H1 (cell line): ENCODE results near the gene LHPP. TPM values are rescaled to one million over a fixed set of nuclear protein-coding genes. Genes with fewer than 3 reads are reported as not detected.

Experiments used
- CTCF ChIA-PET: fragments of 300-600 bp; sonication (Branson Sonifier 250); formaldehyde crosslinking; loops from one replicate; lab custom pipeline; 2021; ENCODE audit not compliant: partially characterized antibody; lab: Charles Lee
- POLR2A ChIA-PET: fragments of 300-600 bp; sonication (Branson Sonifier 250); formaldehyde crosslinking; loops from one replicate; lab custom pipeline; 2021; ENCODE audit warnings: inconsistent platforms; ENCODE audit not compliant: partially characterized antibody; lab: Charles Lee
- DNase-seq, 2 experiments: peaks; one replicate each; pipeline versions ENCODE4 v3.0.0 to v3.0.0-alpha.2; 2010 to 2022; ENCODE audit warnings: low spot score in 2 of 2, low read depth in 1 of 2, mixed read lengths in 1 of 2
- FAIRE-seq: peaks from 2 replicates; lab custom pipeline; 2011; peaks lifted over from hg19 to GRCh38; lab: Jason Lieb, UNC
- H2AFZ ChIP-seq: 2 replicates; pipeline ENCODE4 v1.8.1; 2012; ENCODE audit warnings: low read length, inconsistent platforms
- H2AK5ac ChIP-seq: 2 replicates; pipeline ENCODE4 v1.6.1; 2013; ENCODE audit warnings: low read depth, low read length
- H2BK120ac ChIP-seq: replicated peaks from 2 replicates; pipeline ENCODE3; 2013; ENCODE audit warnings: low read depth, low read length, inconsistent platforms
- H2BK12ac ChIP-seq: 2 replicates; pipeline ENCODE4 v1.6.1; 2013; ENCODE audit warnings: low read depth, low read length
- H2BK15ac ChIP-seq: 2 replicates; pipeline ENCODE4 v1.6.1; 2013; ENCODE audit warnings: low read length
- H2BK20ac ChIP-seq: 2 replicates; pipeline ENCODE4 v1.6.1; 2013; ENCODE audit warnings: low read length
- H2BK5ac ChIP-seq: 2 replicates; pipeline ENCODE4 v1.6.1; 2013; ENCODE audit warnings: low read depth, low read length
- H3K14ac ChIP-seq: 2 replicates; pipeline ENCODE4 v1.6.1; 2013; ENCODE audit warnings: inconsistent platforms; ENCODE audit not compliant: insufficient read length
- H3K18ac ChIP-seq: 2 replicates; pipeline ENCODE4 v1.6.1; 2013; ENCODE audit warnings: low read length; ENCODE audit errors: extremely low read depth
- H3K23ac ChIP-seq: 2 replicates; pipeline ENCODE4 v1.6.1; 2013; ENCODE audit warnings: inconsistent platforms; ENCODE audit not compliant: insufficient read length
- H3K23me2 ChIP-seq: 2 replicates; pipeline ENCODE4 v1.6.1; 2013; ENCODE audit warnings: low read depth, low read length
- H3K27ac ChIP-seq: 2 replicates; pipeline ENCODE4 v1.6.1; 2011; ENCODE audit warnings: low read depth, low read length, inconsistent platforms
- H3K27me3 ChIP-seq, 4 experiments: replicated peaks in 1 of 4; 1 replicate in 1 of 4; 2 replicates in 3 of 4; pipeline versions ENCODE4 v1.6.1 to v1.8.1; 2011 to 2013; ENCODE audit warnings: low read length in 3 of 4, mild to moderate bottlenecking in 3 of 4, inconsistent platforms in 2 of 4, mixed read lengths in 2 of 4, moderate library complexity in 1 of 4; ENCODE audit not compliant: control insufficient read depth in 3 of 4, insufficient read depth in 3 of 4; ENCODE audit errors: extremely low read depth in 1 of 4
- H3K36me3 ChIP-seq, 4 experiments: 2 replicates each; pipeline versions ENCODE4 v1.6.1 to v1.8.1; 2011 to 2013; ENCODE audit warnings: mild to moderate bottlenecking in 4 of 4, low read length in 3 of 4, moderate library complexity in 2 of 4, control low read depth in 1 of 4, inconsistent platforms in 1 of 4; ENCODE audit not compliant: insufficient read depth in 4 of 4, control insufficient read depth in 2 of 4
- H3K4ac ChIP-seq: replicated peaks from 2 replicates; pipeline ENCODE3; 2013; ENCODE audit warnings: low read length, low read depth, mixed read lengths, inconsistent platforms; ENCODE audit not compliant: insufficient read length
- H3K4me1 ChIP-seq, 4 experiments: replicated peaks in 1 of 4; 1 replicate in 1 of 4; 2 replicates in 3 of 4; pipeline versions ENCODE4 v1.6.1 to v1.8.1; 2011 to 2013; ENCODE audit warnings: low read length in 3 of 4, inconsistent platforms in 2 of 4, mixed read lengths in 1 of 4; ENCODE audit not compliant: insufficient read depth in 4 of 4, control insufficient read depth in 3 of 4
- H3K4me2 ChIP-seq, 2 experiments: 2 replicates each; pipeline versions ENCODE4 v1.6.1 to v1.8.1; 2011 to 2013; ENCODE audit warnings: low read depth in 2 of 2, low read length in 2 of 2, control low read depth in 1 of 2, inconsistent platforms in 1 of 2, mild to moderate bottlenecking in 1 of 2; ENCODE audit not compliant: insufficient read depth in 1 of 2
- H3K4me3 ChIP-seq, 4 experiments: fragments of 200-600, 300-600 bp in 1 of 4; sonication (generic), shearing (Covaris generic), sonication (Bioruptor Twin) in 1 of 4; 2 replicates each; pipeline versions ENCODE4 v1.5.1 to v1.8.1; 2011 to 2016; ENCODE audit warnings: low read length in 4 of 4, low read depth in 3 of 4, control low read depth in 2 of 4, inconsistent platforms in 2 of 4, mild to moderate bottlenecking in 2 of 4, mixed read lengths in 1 of 4, moderate library complexity in 1 of 4; ENCODE audit not compliant: insufficient read depth in 2 of 4; ENCODE audit errors: extremely low read depth in 1 of 4
- H3K56ac ChIP-seq: replicated peaks from 2 replicates; pipeline ENCODE3; 2013; ENCODE audit warnings: low read depth, mild to moderate bottlenecking, mixed read lengths, low read length, inconsistent platforms; ENCODE audit not compliant: insufficient read length
- H3K79me1 ChIP-seq: 2 replicates; pipeline ENCODE4 v1.6.1; 2013; ENCODE audit warnings: low read depth, low read length, control low read depth
- H3K79me2 ChIP-seq, 2 experiments: 2 replicates each; pipeline versions ENCODE4 v1.6.1 to v1.8.1; 2012 to 2013; ENCODE audit warnings: low read length in 2 of 2, mild to moderate bottlenecking in 2 of 2, inconsistent platforms in 1 of 2; ENCODE audit not compliant: insufficient read depth in 2 of 2, control insufficient read depth in 1 of 2
- H3K9ac ChIP-seq, 4 experiments: replicated peaks in 1 of 4; 1 replicate in 1 of 4; 2 replicates in 3 of 4; pipeline versions ENCODE4 v1.6.1 to v1.8.1; 2011 to 2013; ENCODE audit warnings: low read depth in 3 of 4, low read length in 3 of 4, control low read depth in 2 of 4, mild to moderate bottlenecking in 2 of 4, moderate library complexity in 2 of 4, inconsistent platforms in 1 of 4; ENCODE audit errors: extremely low read depth in 1 of 4
- H3K9me3 ChIP-seq, 2 experiments: 2 replicates each; pipeline versions ENCODE4 v1.6.1 to v1.8.1; 2012 to 2013; ENCODE audit warnings: mild to moderate bottlenecking in 2 of 2, moderate library complexity in 2 of 2, control low read depth in 1 of 2, inconsistent platforms in 1 of 2, low read depth in 1 of 2, low read length in 1 of 2, mixed read lengths in 1 of 2; ENCODE audit not compliant: insufficient read depth in 2 of 2
- H4K20me1 ChIP-seq, 2 experiments: replicated peaks in 1 of 2; 2 replicates each; pipeline versions ENCODE3 to v1.8.1; 2011 to 2013; ENCODE audit warnings: inconsistent platforms in 2 of 2, low read length in 2 of 2, mild to moderate bottlenecking in 1 of 2; ENCODE audit not compliant: insufficient read depth in 2 of 2, control insufficient read depth in 1 of 2
- H4K5ac ChIP-seq: 2 replicates; pipeline ENCODE4 v1.6.1; 2013; ENCODE audit warnings: low read length, low read depth, mixed read lengths, inconsistent platforms; ENCODE audit not compliant: insufficient read length
- H4K8ac ChIP-seq: 2 replicates; pipeline ENCODE4 v1.8.0; 2013; ENCODE audit warnings: mild to moderate bottlenecking, moderate library complexity, low read length, inconsistent platforms; ENCODE audit not compliant: insufficient read depth; ENCODE audit errors: extremely low read depth
- H4K91ac ChIP-seq: replicated peaks from 2 replicates; pipeline ENCODE3; 2013; ENCODE audit warnings: low read length, mixed read lengths, inconsistent platforms; ENCODE audit not compliant: insufficient read length
- BACH1 ChIP-seq: IDR thresholded peaks from 2 replicates; pipeline ENCODE4 v1.6.1; 2012; ENCODE audit warnings: low read length, improper control_type of control experiment
- CBX8 ChIP-seq: fragments of 300-800, 300-1000 bp; sonication (generic); IDR thresholded peaks from 2 replicates; pipeline ENCODE4 v1.7.1; 2016; ENCODE audit warnings: low read depth, low read length, borderline replicate concordance
- CREB1 ChIP-seq: IDR thresholded peaks from 2 replicates; pipeline ENCODE4 v1.6.1; 2012; ENCODE audit warnings: inconsistent platforms
- E2F6 ChIP-seq: IDR thresholded peaks from 2 replicates; pipeline ENCODE4 v1.6.1; 2012; ENCODE audit warnings: inconsistent platforms
- GABPA ChIP-seq: IDR thresholded peaks from 2 replicates; pipeline ENCODE4 v1.6.1; 2011; ENCODE audit warnings: mild to moderate bottlenecking, low read length, moderate library complexity, borderline replicate concordance; ENCODE audit not compliant: insufficient read depth
- HDAC6 ChIP-seq: IDR thresholded peaks from one replicate; pipeline ENCODE4 v1.7.1; 2012; ENCODE audit warnings: low read depth, mild to moderate bottlenecking, inconsistent platforms, low read length, moderate library complexity
- POLR2A ChIP-seq, 2 experiments: IDR thresholded peaks; 1 replicate in 1 of 2; 2 replicates in 1 of 2; pipeline ENCODE4 v1.6.1; 2011; ENCODE audit warnings: low read depth in 2 of 2, low read length in 2 of 2, mild to moderate bottlenecking in 2 of 2; ENCODE audit errors: control extremely low read depth in 1 of 2
- RAD21 ChIP-seq, 2 experiments: IDR thresholded peaks in 1 of 2; conservative IDR thresholded peaks in 1 of 2; 2 replicates each; pipeline ENCODE4 v1.6.1; 2011; ENCODE audit warnings: low read depth in 2 of 2, low read length in 2 of 2, improper control_type of control experiment in 1 of 2, inconsistent platforms in 1 of 2, mild to moderate bottlenecking in 1 of 2, moderate library complexity in 1 of 2
- RXRA ChIP-seq: IDR thresholded peaks from 2 replicates; pipeline ENCODE4 v1.6.1; 2011; ENCODE audit warnings: low read depth, mild to moderate bottlenecking, low read length, moderate library complexity; ENCODE audit not compliant: insufficient read depth
- SAP30 ChIP-seq: fragments of 300-600 bp; sonication (generic); IDR thresholded peaks from 2 replicates; pipeline ENCODE4 v1.7.1; 2012; ENCODE audit warnings: low read length, moderate library complexity, mild to moderate bottlenecking, inconsistent platforms; ENCODE audit not compliant: insufficient read depth, insufficient replicate concordance
- SP1 ChIP-seq: IDR thresholded peaks from 2 replicates; pipeline ENCODE4 v1.6.1; 2011; ENCODE audit warnings: low read depth, low read length
- USF2 ChIP-seq: IDR thresholded peaks from 2 replicates; pipeline ENCODE4 v1.6.1; 2011; ENCODE audit warnings: low read length, improper control_type of control experiment
- YY1 ChIP-seq: IDR thresholded peaks from 2 replicates; pipeline ENCODE4 v1.6.1; 2011; ENCODE audit warnings: low read depth, mild to moderate bottlenecking, low read length
- WGBS, 2 experiments: shearing (Covaris generic) in 1 of 2; methylation state at CpG; one replicate each; pipeline versions ENCODE4 v1.1.6 to v1.1.7; 2013 to 2015; ENCODE audit warnings: low lambda C conversion rate in 2 of 2, mixed read lengths in 2 of 2, inconsistent platforms in 1 of 2, low coverage in 1 of 2, missing lambda C conversion rate in 1 of 2; ENCODE audit not compliant: insufficient replicate concordance in 2 of 2, insufficient coverage in 1 of 2, insufficient read length in 1 of 2; ENCODE audit errors: extremely low coverage in 1 of 2, missing lambda C conversion rate in 1 of 2; 5-methylcytosine and 5-hydroxymethylcytosine counted together
- polyA plus RNA-seq, 7 experiments: library from polyadenylated mRNA; depleted of rRNA in 3 of 7; stranded (reverse) in 5 of 7; unstranded in 2 of 7; fragments of >200 nt in 5 of 7; fragments of 200-250 nt in 2 of 7; gene quantifications; 1 replicate in 5 of 7; 2 replicates in 1 of 7; 4 replicates in 1 of 7; pipeline versions ENCODE4 v1.2.1 to v1.2.3, GENCODE V29; 2011 to 2013; ENCODE audit warnings: missing spikeins in 2 of 7, mixed read lengths in 2 of 7
- total RNA-seq: library from RNA; stranded (reverse); fragmentation: NEBNext Ultra II Directional; extraction: Animal tissue kit (Norgen Biotek cat#: 25700); gene quantifications from 2 replicates; pipeline ENCODE4 v1.2.1, GENCODE V29; 2021

Gene LHPP
- total and polyA plus RNA-seq, 2 of the 8 experiments (the other 6 are each of a cell fraction or from before 2014, with no cell fraction given), result 26.0 to 45.0 TPM

- no peak overlapping the region for H2BK20ac ChIP-seq
- DNase-seq (no peak), FAIRE-seq (no peak)
- no peak overlapping the region for H2BK120ac ChIP-seq
- H4K91ac ChIP-seq, result no peak overlapping the region
- no peak overlapping the region for H2AFZ ChIP-seq
- no peak overlapping the region for H3K56ac ChIP-seq
- H3K4me1 ChIP-seq, result peaks cover 0 to 5% (median 0%) of the 10 kb centered on the region in 4 experiments; a peak in 3 of 7 replicates
- H3K9ac ChIP-seq, result no peak overlapping the region
- no peak overlapping the region for H3K14ac ChIP-seq
- H3K27ac ChIP-seq, result no peak overlapping the region
- no peak overlapping the region for H4K8ac ChIP-seq
- H3K4me3 ChIP-seq, result no peak overlapping the region
- WGBS, 2 experiments, result 91% methylated on average over 16 of the region's 16 CpGs; no CpG with 5 or more reads in 1 of the 2 experiments
- H3K79me1 ChIP-seq, result no peaks in the 10 kb centered on the region
- H2AK5ac ChIP-seq, result no peak overlapping the region
- H2BK12ac ChIP-seq, result no peak overlapping the region
- no peaks in the 10 kb centered on the region for H3K79me2 ChIP-seq
- no peaks in the 10 kb centered on the region for H4K20me1 ChIP-seq
- no peak overlapping the region for H3K4me2 ChIP-seq
- no peak overlapping the region for H2BK5ac ChIP-seq
- H2BK15ac ChIP-seq, result no peak overlapping the region
- no peaks in the 10 kb centered on the region for H3K23me2 ChIP-seq
- H3K9me3 ChIP-seq, result no peaks in the 10 kb centered on the region
- no peak overlapping the region for H3K18ac ChIP-seq
- no peak overlapping the region for H4K5ac ChIP-seq
- ChIA-PET POLR2A (interaction anchor here (1.5 to 1.8 kb wide), 2 partner anchors 9 to 12 kb away, joined by 5 to 7 read pairs; no protein-coding TSS in a partner anchor), CTCF (interaction anchor here (1.6 to 38.0 kb wide), 4 partner anchors 7 to 201 kb away, joined by 6 to 681 read pairs (median 346); no protein-coding TSS in a partner anchor)
- no peak overlapping the region for H3K23ac ChIP-seq
- no peaks in the 10 kb centered on the region for H3K27me3 ChIP-seq
- no peak overlapping the region for H3K4ac ChIP-seq
- no peaks in the 10 kb centered on the region for H3K36me3 ChIP-seq
- TF ChIP-seq HDAC6, result no peak
- TF ChIP-seq BACH1, result no peak
- no peak for TF ChIP-seq GABPA
- no peak for TF ChIP-seq CBX8
- TF ChIP-seq USF2, result no peak
- TF ChIP-seq POLR2A (IDR thresholded peaks at IDR 0.05; ENCODE audit: control extremely low read depth in 1 of 2, low read depth in 2 of 2, low read length in 2 of 2), result no peak
- no peak for TF ChIP-seq RXRA
- TF ChIP-seq CREB1, result no peak
- no peak for TF ChIP-seq SAP30
- TF ChIP-seq RAD21 (IDR thresholded peaks at IDR 0.05 in 1 of 2, conservative IDR thresholded peaks at IDR 0.05 in 1 of 2; ENCODE audit: low read depth in 2 of 2, low read length in 2 of 2), result no peak
- no peak for TF ChIP-seq SP1
- no peak for TF ChIP-seq E2F6
- no peak for TF ChIP-seq YY1
These were observed 83.1 kb downstream of the LHPP start for GRCh38 chr10:124544711-124545110.
